ENCODE results near the gene DPH2.

DPH2 gene

GRCh38 chr1:43936431-43937151 is 33.2 kb upstream of the DPH2 start:
- Histone ChIP-seq H4K91ac (ENCODE audit: low read depth, low read length) (no peak overlapping the region), H3K27me3 (ENCODE audit: insufficient read depth, low read length) (no peaks in the 10 kb centered on the region), H2BK120ac (ENCODE audit: insufficient read depth, low read length, poor library complexity) (no peak overlapping the region), H2BK5ac (ENCODE audit: low read depth, low read length, poor library complexity) (no peak overlapping the region), H3K79me2 (ENCODE audit: control insufficient read depth, insufficient read depth, low read length, poor library complexity) (no peaks in the 10 kb centered on the region), H3K79me1 (ENCODE audit: low read length) (no peaks in the 10 kb centered on the region), H3K4ac (ENCODE audit: low read depth, low read length) (no peak overlapping the region), H4K12ac (ENCODE audit: low read depth, low read length) (no peak overlapping the region), H3K23ac (ENCODE audit: low read length) (no peak overlapping the region), H3K9me3 (ENCODE audit: insufficient read depth, low read depth, low read length) (no peaks in the 10 kb centered on the region), H2BK12ac (ENCODE audit: low read length) (no peak overlapping the region), H3K14ac (ENCODE audit: low read length) (no peak overlapping the region), H3K18ac (ENCODE audit: low read length) (no peak overlapping the region), H3K4me2 (ENCODE audit: low read length) (peak overlapping the region; percentile 74), H3K27ac (ENCODE audit: low read depth, low read length) (no peak overlapping the region), H3K4me1 (ENCODE audit: control insufficient read depth in 1 of 2, insufficient read depth in 2 of 2, low read length in 2 of 2) (peaks cover 17 to 18% of the 10 kb centered on the region in 2 experiments), H2AK5ac (ENCODE audit: low read length) (no peak overlapping the region), H4K8ac (ENCODE audit: low read depth, low read length) (no peak overlapping the region), H3K36me3 (ENCODE audit: control insufficient read depth in 1 of 2, insufficient read depth in 2 of 2, low read length in 2 of 2) (no peaks in the 10 kb centered on the region), H3K9ac (ENCODE audit: low read length) (no peak overlapping the region), H3K4me3 (ENCODE audit: low read depth, low read length) (peak overlapping the region; percentile 38), H2AFZ (ENCODE audit: insufficient read depth, low read length, poor library complexity) (peak overlapping the region; percentile 4)
- DNase-seq, result peak in 1 of 2 donors; percentile 35
- WGBS (ENCODE audit: extremely low coverage, insufficient coverage, insufficient read length), result no CpG with 5 or more reads among the region's 56 CpGs

DNA sequence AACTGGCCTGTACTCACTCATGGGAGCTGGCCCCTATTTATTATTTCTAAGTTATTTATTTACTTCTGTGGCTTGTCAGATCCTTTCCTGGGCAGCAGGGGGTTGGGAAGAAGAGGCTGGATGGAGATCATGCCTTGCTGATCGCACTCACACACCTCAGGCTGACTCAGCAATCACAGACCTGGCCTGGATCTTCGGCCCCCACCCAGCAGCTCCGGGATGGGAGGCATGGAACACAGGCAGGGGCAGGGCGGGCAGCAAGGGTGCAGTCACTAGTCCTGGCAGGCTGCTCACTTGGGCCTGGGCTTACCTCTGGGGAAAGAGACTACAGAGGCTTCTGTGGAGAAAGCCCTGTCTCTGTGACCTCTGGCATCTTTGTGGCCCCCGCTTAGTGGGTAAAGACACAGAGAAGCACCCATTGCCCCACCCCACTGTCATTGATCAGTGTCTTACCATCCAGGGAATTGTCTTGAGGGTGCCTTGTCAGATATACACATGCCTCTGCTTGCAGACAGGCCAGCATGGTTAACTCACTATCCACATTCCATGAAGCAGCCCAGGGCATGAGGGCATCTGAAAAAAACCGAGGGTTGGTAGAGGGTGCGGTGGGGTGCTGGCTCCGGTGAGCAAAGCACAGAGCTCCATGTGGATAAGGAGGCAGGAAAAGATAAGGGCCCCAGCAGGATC is 32.5 kb upstream of the DPH2 start:
- Histone ChIP-seq H3K27me3 (ENCODE audit: insufficient read depth, low read length) (no peaks in the 10 kb centered on the region), H4K91ac (ENCODE audit: low read depth, low read length) (no peak overlapping the region), H3K36me3 (ENCODE audit: control insufficient read depth in 1 of 2, insufficient read depth in 2 of 2, low read length in 2 of 2) (no peaks in the 10 kb centered on the region), H3K4ac (ENCODE audit: low read depth, low read length) (no peak overlapping the region), H3K18ac (ENCODE audit: low read length) (no peak overlapping the region), H2AK5ac (ENCODE audit: low read length) (no peak overlapping the region), H3K23ac (ENCODE audit: low read length) (no peak overlapping the region), H4K8ac (ENCODE audit: low read depth, low read length) (no peak overlapping the region), H3K4me2 (ENCODE audit: low read length) (no peak overlapping the region), H2BK12ac (ENCODE audit: low read length) (no peak overlapping the region), H3K14ac (ENCODE audit: low read length) (no peak overlapping the region), H3K27ac (ENCODE audit: low read depth, low read length) (no peak overlapping the region), H3K79me2 (ENCODE audit: control insufficient read depth, insufficient read depth, low read length, poor library complexity) (no peaks in the 10 kb centered on the region), H3K4me1 (ENCODE audit: control insufficient read depth in 1 of 2, insufficient read depth in 2 of 2, low read length in 2 of 2) (peaks cover 17 to 18% of the 10 kb centered on the region in 2 experiments), H3K9ac (ENCODE audit: low read length) (no peak overlapping the region), H3K79me1 (ENCODE audit: low read length) (no peaks in the 10 kb centered on the region), H4K12ac (ENCODE audit: low read depth, low read length) (no peak overlapping the region), H3K4me3 (ENCODE audit: low read depth, low read length) (no peak overlapping the region), H2BK5ac (ENCODE audit: low read depth, low read length, poor library complexity) (no peak overlapping the region), H2AFZ (ENCODE audit: insufficient read depth, low read length, poor library complexity) (no peak overlapping the region), H2BK120ac (ENCODE audit: insufficient read depth, low read length, poor library complexity) (no peak overlapping the region), H3K9me3 (ENCODE audit: insufficient read depth, low read depth, low read length) (no peaks in the 10 kb centered on the region)
- no CpG with 5 or more reads among the region's 8 CpGs for WGBS (ENCODE audit: extremely low coverage, insufficient coverage, insufficient read length)
- DNase-seq, result peak; percentile 45 to 48

- Histone ChIP-seq H3K9me3 (ENCODE audit: insufficient read depth, low read depth, low read length) (no peaks in the 10 kb centered on the region), H3K14ac (ENCODE audit: low read length) (no peak overlapping the region), H3K18ac (ENCODE audit: low read length) (no peak overlapping the region), H3K4me3 (ENCODE audit: low read depth, low read length) (no peak overlapping the region), H3K4me1 (ENCODE audit: control insufficient read depth in 1 of 2, insufficient read depth in 2 of 2, low read length in 2 of 2) (peaks cover 11 to 13% of the 10 kb centered on the region in 2 experiments), H4K91ac (ENCODE audit: low read depth, low read length) (no peak overlapping the region), H3K23ac (ENCODE audit: low read length) (no peak overlapping the region), H4K8ac (ENCODE audit: low read depth, low read length) (no peak overlapping the region), H3K79me1 (ENCODE audit: low read length) (no peaks in the 10 kb centered on the region), H2BK120ac (ENCODE audit: insufficient read depth, low read length, poor library complexity) (no peak overlapping the region), H3K9ac (ENCODE audit: low read length) (no peak overlapping the region), H3K79me2 (ENCODE audit: control insufficient read depth, insufficient read depth, low read length, poor library complexity) (no peaks in the 10 kb centered on the region), H2AFZ (ENCODE audit: insufficient read depth, low read length, poor library complexity) (no peak overlapping the region), H3K4me2 (ENCODE audit: low read length) (no peak overlapping the region), H2AK5ac (ENCODE audit: low read length) (no peak overlapping the region), H2BK5ac (ENCODE audit: low read depth, low read length, poor library complexity) (no peak overlapping the region), H2BK12ac (ENCODE audit: low read length) (no peak overlapping the region), H3K4ac (ENCODE audit: low read depth, low read length) (no peak overlapping the region), H3K27me3 (ENCODE audit: insufficient read depth, low read length) (no peaks in the 10 kb centered on the region), H4K12ac (ENCODE audit: low read depth, low read length) (no peak overlapping the region), H3K36me3 (ENCODE audit: control insufficient read depth in 1 of 2, insufficient read depth in 2 of 2, low read length in 2 of 2) (no peaks in the 10 kb centered on the region), H3K27ac (ENCODE audit: low read depth, low read length) (no peak overlapping the region)
- DNase-seq, result no peak
- no CpG with 5 or more reads among the region's 10 CpGs for WGBS (ENCODE audit: extremely low coverage, insufficient coverage, insufficient read length)
Observed at GRCh38 chr1:43938383-43938782, 31.4 kb upstream of the DPH2 start.

DNA sequence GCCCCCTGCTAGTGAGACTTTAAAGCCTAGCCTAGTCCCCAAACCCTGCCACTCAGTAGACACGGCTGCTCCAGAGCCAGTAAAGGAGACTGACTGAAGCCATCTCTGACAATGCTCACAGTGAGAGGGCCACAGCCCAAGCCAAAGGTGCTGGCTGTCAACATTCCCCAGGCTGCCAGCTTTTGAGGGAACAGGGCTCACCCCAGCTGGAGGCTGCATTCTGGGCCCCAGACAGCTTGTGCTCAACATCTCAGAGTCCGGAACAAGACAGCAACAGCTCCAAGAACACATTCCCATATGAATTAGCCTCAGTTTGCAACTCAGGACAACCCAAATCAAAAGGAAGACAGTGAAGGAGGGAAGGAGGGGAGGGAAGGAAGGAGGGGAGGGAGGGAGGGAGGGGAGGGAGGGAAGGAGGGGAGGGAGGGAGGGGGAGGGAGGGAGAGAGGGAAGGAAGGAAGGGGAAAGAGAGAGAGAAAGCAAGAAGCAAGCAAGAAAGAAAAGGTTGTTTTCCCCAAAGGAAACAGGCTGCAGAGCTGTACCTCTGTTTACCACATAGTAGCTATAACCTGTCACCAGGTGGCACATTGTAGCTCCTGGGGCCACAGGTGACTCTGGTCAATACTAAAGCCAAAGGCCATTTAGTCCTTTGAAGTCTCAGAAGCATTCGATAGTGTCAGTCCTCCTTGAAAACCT is 30.8 kb upstream of the DPH2 start:
- no peak overlapping the region for H2BK5ac ChIP-seq (ENCODE audit: low read depth, low read length, poor library complexity)
- H3K9me3 ChIP-seq (ENCODE audit: insufficient read depth, low read depth, low read length), result no peaks in the 10 kb centered on the region
- H3K79me1 ChIP-seq (ENCODE audit: low read length), result no peaks in the 10 kb centered on the region
- no peak overlapping the region for H3K23ac ChIP-seq (ENCODE audit: low read length)
- no peaks in the 10 kb centered on the region for H3K36me3 ChIP-seq (ENCODE audit: control insufficient read depth in 1 of 2, insufficient read depth in 2 of 2, low read length in 2 of 2)
- H4K8ac ChIP-seq (ENCODE audit: low read depth, low read length), result no peak overlapping the region
- H3K14ac ChIP-seq (ENCODE audit: low read length), result no peak overlapping the region
- H3K18ac ChIP-seq (ENCODE audit: low read length), result no peak overlapping the region
- H3K27ac ChIP-seq (ENCODE audit: low read depth, low read length), result no peak overlapping the region
- H2AFZ ChIP-seq (ENCODE audit: insufficient read depth, low read length, poor library complexity), result no peak overlapping the region
- H2BK120ac ChIP-seq (ENCODE audit: insufficient read depth, low read length, poor library complexity), result no peak overlapping the region
- H3K79me2 ChIP-seq (ENCODE audit: control insufficient read depth, insufficient read depth, low read length, poor library complexity), result no peaks in the 10 kb centered on the region
- peaks cover 5 to 8% of the 10 kb centered on the region in 2 experiments for H3K4me1 ChIP-seq (ENCODE audit: control insufficient read depth in 1 of 2, insufficient read depth in 2 of 2, low read length in 2 of 2)
- no peak overlapping the region for H4K91ac ChIP-seq (ENCODE audit: low read depth, low read length)
- DNase-seq, result no peak
- H3K4me2 ChIP-seq (ENCODE audit: low read length), result no peak overlapping the region
- no peaks in the 10 kb centered on the region for H3K27me3 ChIP-seq (ENCODE audit: insufficient read depth, low read length)
- H4K12ac ChIP-seq (ENCODE audit: low read depth, low read length), result no peak overlapping the region
- no peak overlapping the region for H2BK12ac ChIP-seq (ENCODE audit: low read length)
- WGBS (ENCODE audit: extremely low coverage, insufficient coverage, insufficient read length), result no CpG with 5 or more reads among the region's 3 CpGs
- H3K9ac ChIP-seq (ENCODE audit: low read length), result no peak overlapping the region
- H3K4ac ChIP-seq (ENCODE audit: low read depth, low read length), result no peak overlapping the region
- no peak overlapping the region for H2AK5ac ChIP-seq (ENCODE audit: low read length)
- no peak overlapping the region for H3K4me3 ChIP-seq (ENCODE audit: low read depth, low read length)

All from trophoblast cell (in vitro differentiated cells and primary cell).